Parathyroid adenoma (tissue), 2 donors: ENCODE measurements around the gene CCSER1.

Experiments used
- H2AFZ ChIP-seq: fragments of 300-600 bp; sonication (generic); one replicate; pipeline ENCODE4 v1.7.0; 2017; ENCODE audit warnings: antibody characterized with exemption, mild to moderate bottlenecking
- H3K27ac ChIP-seq: fragments of 300-600 bp; sonication (generic); one replicate; pipeline ENCODE4 v1.7.0; 2017
- H3K27me3 ChIP-seq: fragments of 300-600 bp; sonication (generic); one replicate; pipeline ENCODE4 v1.7.0; 2017; ENCODE audit warnings: low read length; ENCODE audit not compliant: control insufficient read depth, insufficient read depth
- H3K36me3 ChIP-seq: fragments of 300-600 bp; sonication (generic); one replicate; pipeline ENCODE4 v1.7.0; 2017; ENCODE audit warnings: low read length; ENCODE audit not compliant: control insufficient read depth, insufficient read depth
- H3K4me1 ChIP-seq: fragments of 300-600 bp; sonication (generic); one replicate; pipeline ENCODE4 v1.7.0; 2017; ENCODE audit warnings: control low read depth
- H3K4me2 ChIP-seq: fragments of 300-600 bp; sonication (generic); one replicate; pipeline ENCODE4 v1.7.0; 2017; ENCODE audit warnings: low read length
- H3K4me3 ChIP-seq: fragments of 300-600 bp; sonication (generic); one replicate; pipeline ENCODE4 v1.7.0; 2017; ENCODE audit warnings: low read depth, low read length
- H3K79me2 ChIP-seq: fragments of 300-600 bp; sonication (generic); one replicate; pipeline ENCODE4 v1.7.0; 2017; ENCODE audit warnings: control low read depth
- H3K9ac ChIP-seq: fragments of 300-600 bp; sonication (generic); one replicate; pipeline ENCODE4 v1.7.0; 2017; ENCODE audit warnings: mild to moderate bottlenecking
- H3K9me3 ChIP-seq: fragments of 300-600 bp; sonication (generic); one replicate; pipeline ENCODE4 v1.7.0; 2017; ENCODE audit warnings: low read length; ENCODE audit not compliant: control insufficient read depth
- CTCF ChIP-seq: fragments of 300-600 bp; sonication (generic); IDR thresholded peaks from one replicate; pipeline ENCODE4 v1.7.0; 2017; ENCODE audit warnings: antibody characterized with exemption, mild to moderate bottlenecking
- donor health status: primary hyperparathyroidism.

The CCSER1 gene

GRCh38 chr4:90159193-90159592 lies 32.0 kb downstream of the CCSER1 start:
- no peak overlapping the region for H3K4me3 ChIP-seq
- no peak overlapping the region for H3K4me2 ChIP-seq
- H2AFZ ChIP-seq, result no peak overlapping the region
- no peak for TF ChIP-seq CTCF
- no peak overlapping the region for H3K27ac ChIP-seq
- H3K9ac ChIP-seq, result no peak overlapping the region
- H3K4me1 ChIP-seq, result peaks cover 6% of the 10 kb centered on the region
- no peaks in the 10 kb centered on the region for H3K36me3 ChIP-seq
- no peaks in the 10 kb centered on the region for H3K27me3 ChIP-seq
- no peaks in the 10 kb centered on the region for H3K79me2 ChIP-seq
- H3K9me3 ChIP-seq, result no peaks in the 10 kb centered on the region

GRCh38 chr4:90160044-90160443 lies 32.9 kb downstream of the CCSER1 start:
- Histone ChIP-seq H3K4me1 (peaks cover 6% of the 10 kb centered on the region), H2AFZ (no peak overlapping the region), H3K9me3 (no peaks in the 10 kb centered on the region), H3K27me3 (no peaks in the 10 kb centered on the region), H3K27ac (no peak overlapping the region), H3K36me3 (no peaks in the 10 kb centered on the region), H3K9ac (no peak overlapping the region), H3K4me3 (no peak overlapping the region), H3K79me2 (no peaks in the 10 kb centered on the region), H3K4me2 (no peak overlapping the region)
- no peak for TF ChIP-seq CTCF

- Histone ChIP-seq H3K79me2 (no peaks in the 10 kb centered on the region), H3K27me3 (no peaks in the 10 kb centered on the region), H3K4me1 (peaks cover 6% of the 10 kb centered on the region), H3K36me3 (no peaks in the 10 kb centered on the region), H3K4me3 (no peak overlapping the region), H3K9me3 (no peaks in the 10 kb centered on the region), H3K4me2 (no peak overlapping the region), H3K27ac (no peak overlapping the region), H3K9ac (no peak overlapping the region), H2AFZ (no peak overlapping the region)
- no peak for TF ChIP-seq CTCF
Observed at GRCh38 chr4:90162566-90162965, 35.4 kb downstream of the CCSER1 start.

GRCh38 chr4:90163872-90164271 lies 36.7 kb downstream of the CCSER1 start:
- Histone ChIP-seq H2AFZ (no peak overlapping the region), H3K4me3 (no peak overlapping the region), H3K4me2 (no peak overlapping the region), H3K27me3 (no peaks in the 10 kb centered on the region), H3K36me3 (no peaks in the 10 kb centered on the region), H3K9me3 (no peaks in the 10 kb centered on the region), H3K4me1 (peaks cover 6% of the 10 kb centered on the region), H3K27ac (no peak overlapping the region), H3K9ac (no peak overlapping the region), H3K79me2 (no peaks in the 10 kb centered on the region)
- TF ChIP-seq CTCF, result no peak

- Histone ChIP-seq H3K9me3 (no peaks in the 10 kb centered on the region), H3K9ac (no peak overlapping the region), H3K4me2 (no peak overlapping the region), H3K4me1 (no peaks in the 10 kb centered on the region), H3K4me3 (no peak overlapping the region), H3K36me3 (no peaks in the 10 kb centered on the region), H3K27me3 (no peaks in the 10 kb centered on the region), H3K79me2 (no peaks in the 10 kb centered on the region), H3K27ac (no peak overlapping the region), H2AFZ (no peak overlapping the region)
- TF ChIP-seq CTCF, result no peak
Observed at GRCh38 chr4:90165883-90166282, 38.7 kb downstream of the CCSER1 start.
